ENCODE results near the gene S100A5. TPM values are rescaled to one million over a fixed set of nuclear protein-coding genes. Genes with fewer than 3 reads are reported as not detected.

The S100A5 gene
- total RNA-seq, 1 donor from 2014 or later, result not detected

GRCh38 chr1:153546796-153547559 lies 6.2 kb upstream of the S100A5 start:
- H3K27me3 Mint-ChIP-seq (ENCODE audit: unreplicated experiment), result peaks cover 11% of the 10 kb centered on the region
- H3K4me3 Mint-ChIP-seq (ENCODE audit: unreplicated experiment), result no peak overlapping the region
- peaks cover 4% of the 10 kb centered on the region for H3K36me3 Mint-ChIP-seq (ENCODE audit: low read depth, unreplicated experiment)
- peaks cover 27% of the 10 kb centered on the region for H3K4me1 Mint-ChIP-seq (ENCODE audit: unreplicated experiment)
- no peak for TF ChIP-seq CTCF (IDR thresholded peaks at IDR 0.05; ENCODE audit: unreplicated experiment)
- peak overlapping the region; percentile 66 for H3K27ac Mint-ChIP-seq (ENCODE audit: unreplicated experiment)
- H3K9me3 Mint-ChIP-seq (ENCODE audit: unreplicated experiment), result no peaks in the 10 kb centered on the region
- no peak for DNase-seq (ENCODE audit: low spot score)

- DNase-seq (ENCODE audit: low spot score), result no peak
- no peak overlapping the region for H3K4me3 Mint-ChIP-seq (ENCODE audit: unreplicated experiment)
- H3K36me3 Mint-ChIP-seq (ENCODE audit: low read depth, unreplicated experiment), result peaks cover 4% of the 10 kb centered on the region
- TF ChIP-seq CTCF (IDR thresholded peaks at IDR 0.05; ENCODE audit: unreplicated experiment), result no peak
- H3K27ac Mint-ChIP-seq (ENCODE audit: unreplicated experiment), result peak overlapping the region; percentile 66
- H3K4me1 Mint-ChIP-seq (ENCODE audit: unreplicated experiment), result peaks cover 31% of the 10 kb centered on the region
- peaks cover 14% of the 10 kb centered on the region for H3K27me3 Mint-ChIP-seq (ENCODE audit: unreplicated experiment)
- H3K9me3 Mint-ChIP-seq (ENCODE audit: unreplicated experiment), result no peaks in the 10 kb centered on the region
These were observed 5.6 kb upstream of the S100A5 start for GRCh38 chr1:153546371-153546770.

- no peak within 1 kb of the TSS for H3K4me3 Mint-ChIP-seq (ENCODE audit: unreplicated experiment)
- peaks cover 24% of the 10 kb centered on the region for H3K4me1 Mint-ChIP-seq (ENCODE audit: unreplicated experiment)
- DNase-seq (ENCODE audit: low spot score), result peak; percentile 41
- peaks cover 14% of the 10 kb centered on the region for H3K27me3 Mint-ChIP-seq (ENCODE audit: unreplicated experiment)
- TF ChIP-seq CTCF (IDR thresholded peaks at IDR 0.05; ENCODE audit: unreplicated experiment), result no peak
- H3K9me3 Mint-ChIP-seq (ENCODE audit: unreplicated experiment), result no peaks in the 10 kb centered on the region
- H3K36me3 Mint-ChIP-seq (ENCODE audit: low read depth, unreplicated experiment), result peaks cover 4% of the 10 kb centered on the region
- H3K27ac Mint-ChIP-seq (ENCODE audit: unreplicated experiment), result peak within 1 kb of the TSS; percentile 66
These were observed 4.6 kb upstream of the S100A5 start, which contains the start of gene S100A4 for GRCh38 chr1:153545067-153546055. TSS of gene S100A4 (minus strand) at chr1:153545806. CDS start at chr1:153544794, 1,012 bp downstream.

DNA sequence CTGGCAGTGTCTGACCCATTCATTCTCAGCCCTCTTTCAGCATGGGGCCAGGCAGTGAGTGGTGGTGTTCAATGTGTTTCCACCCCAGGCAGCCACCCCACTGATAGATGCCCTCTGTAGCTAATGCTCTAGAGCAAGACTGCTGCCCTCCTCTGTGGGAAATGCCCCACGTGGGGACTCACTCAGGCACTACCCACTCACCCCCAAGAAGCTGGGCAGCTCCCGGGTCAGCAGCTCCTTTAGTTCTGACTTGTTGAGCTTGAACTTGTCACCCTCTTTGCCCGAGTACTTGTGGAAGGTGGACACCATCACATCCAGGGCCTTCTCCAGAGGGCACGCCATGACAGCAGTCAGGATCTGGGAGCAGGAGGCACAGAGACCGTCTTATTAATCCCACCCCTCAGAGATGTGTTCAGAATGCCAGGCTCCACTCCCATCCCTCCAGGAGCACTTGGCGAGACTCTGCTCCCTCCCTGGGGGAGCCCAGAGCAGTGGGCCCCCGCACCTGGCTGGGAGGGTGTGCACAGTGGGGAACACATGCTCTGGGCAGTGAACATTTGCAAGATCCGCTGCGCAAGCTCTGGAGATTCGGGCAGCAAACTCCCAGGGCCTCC lies 3.8 kb upstream of the S100A5 start:
- no peak for TF ChIP-seq CTCF (IDR thresholded peaks at IDR 0.05; ENCODE audit: unreplicated experiment)
- peaks cover 13% of the 10 kb centered on the region for H3K27me3 Mint-ChIP-seq (ENCODE audit: unreplicated experiment)
- no peak overlapping the region for H3K4me3 Mint-ChIP-seq (ENCODE audit: unreplicated experiment)
- no peaks in the 10 kb centered on the region for H3K9me3 Mint-ChIP-seq (ENCODE audit: unreplicated experiment)
- H3K27ac Mint-ChIP-seq (ENCODE audit: unreplicated experiment), result no peak overlapping the region
- peaks cover 4% of the 10 kb centered on the region for H3K36me3 Mint-ChIP-seq (ENCODE audit: low read depth, unreplicated experiment)
- DNase-seq (ENCODE audit: low spot score), result no peak
- peaks cover 22% of the 10 kb centered on the region for H3K4me1 Mint-ChIP-seq (ENCODE audit: unreplicated experiment)

All from endothelial cell (in vitro differentiated cells).